ENCODE results near the gene FAM219B. TPM values are rescaled to one million over a fixed set of nuclear protein-coding genes. Genes with fewer than 3 reads are reported as not detected.

Gene FAM219B
- total and polyA plus RNA-seq, 2 experiments from 2014 or later, result 28.8 to 61.4 TPM

DNA sequence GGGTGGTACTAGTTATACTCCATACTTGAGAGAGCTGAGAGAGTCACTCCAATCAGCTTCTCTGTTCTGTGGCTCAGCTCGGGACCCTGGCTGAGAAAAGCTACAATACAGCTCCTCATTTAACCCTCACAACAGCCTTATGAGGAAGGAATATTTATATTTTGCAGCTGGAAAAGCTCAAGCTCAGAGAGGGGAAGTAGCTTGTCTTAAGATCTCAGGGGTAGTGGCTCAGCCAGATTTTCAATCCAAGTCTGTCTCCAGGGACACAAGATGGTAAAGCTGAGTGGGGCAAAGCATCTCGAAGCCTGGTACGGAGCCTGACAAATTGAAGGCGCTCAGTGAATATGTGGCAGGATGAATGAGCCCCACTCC lies 48.3 kb downstream of the FAM219B start:
- Histone ChIP-seq H3K27ac (ENCODE audit: low read depth) (no peak overlapping the region), H3K36me3 (ENCODE audit: insufficient read depth) (no peaks in the 10 kb centered on the region), H3K79me2 (replicated peaks; ENCODE audit: insufficient read depth) (peaks cover 23% of the 10 kb centered on the region; the same call in 1 of the 2 replicates), H3K4me3 (no peak overlapping the region), H2AFZ (no peak overlapping the region), H3K4me2 (no peak overlapping the region), H3K27me3 (ENCODE audit: insufficient read depth) (no peaks in the 10 kb centered on the region), H3F3A (replicated peaks; ENCODE audit: low read depth) (no peaks in the 10 kb centered on the region), H3K9me2 (ENCODE audit: insufficient read depth) (no peaks in the 10 kb centered on the region), H4K20me1 (replicated peaks; ENCODE audit: insufficient read depth) (peaks cover 4% of the 10 kb centered on the region; the same call in 1 of the 2 replicates), H3K4me1 (ENCODE audit: insufficient read depth) (no peaks in the 10 kb centered on the region)
- DNase-seq (ENCODE audit: low spot score) (no peak), ATAC-seq (no peak)
- TF ChIP-seq, protein P1, sequence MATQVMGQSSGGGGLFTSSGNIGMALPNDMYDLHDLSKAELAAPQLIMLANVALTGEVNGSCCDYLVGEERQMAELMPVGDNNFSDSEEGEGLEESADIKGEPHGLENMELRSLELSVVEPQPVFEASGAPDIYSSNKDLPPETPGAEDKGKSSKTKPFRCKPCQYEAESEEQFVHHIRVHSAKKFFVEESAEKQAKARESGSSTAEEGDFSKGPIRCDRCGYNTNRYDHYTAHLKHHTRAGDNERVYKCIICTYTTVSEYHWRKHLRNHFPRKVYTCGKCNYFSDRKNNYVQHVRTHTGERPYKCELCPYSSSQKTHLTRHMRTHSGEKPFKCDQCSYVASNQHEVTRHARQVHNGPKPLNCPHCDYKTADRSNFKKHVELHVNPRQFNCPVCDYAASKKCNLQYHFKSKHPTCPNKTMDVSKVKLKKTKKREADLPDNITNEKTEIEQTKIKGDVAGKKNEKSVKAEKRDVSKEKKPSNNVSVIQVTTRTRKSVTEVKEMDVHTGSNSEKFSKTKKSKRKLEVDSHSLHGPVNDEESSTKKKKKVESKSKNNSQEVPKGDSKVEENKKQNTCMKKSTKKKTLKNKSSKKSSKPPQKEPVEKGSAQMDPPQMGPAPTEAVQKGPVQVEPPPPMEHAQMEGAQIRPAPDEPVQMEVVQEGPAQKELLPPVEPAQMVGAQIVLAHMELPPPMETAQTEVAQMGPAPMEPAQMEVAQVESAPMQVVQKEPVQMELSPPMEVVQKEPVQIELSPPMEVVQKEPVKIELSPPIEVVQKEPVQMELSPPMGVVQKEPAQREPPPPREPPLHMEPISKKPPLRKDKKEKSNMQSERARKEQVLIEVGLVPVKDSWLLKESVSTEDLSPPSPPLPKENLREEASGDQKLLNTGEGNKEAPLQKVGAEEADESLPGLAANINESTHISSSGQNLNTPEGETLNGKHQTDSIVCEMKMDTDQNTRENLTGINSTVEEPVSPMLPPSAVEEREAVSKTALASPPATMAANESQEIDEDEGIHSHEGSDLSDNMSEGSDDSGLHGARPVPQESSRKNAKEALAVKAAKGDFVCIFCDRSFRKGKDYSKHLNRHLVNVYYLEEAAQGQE (IDR thresholded peaks at IDR 0.05; ENCODE audit: unreplicated experiment), result no peak
- TF ChIP-seq, protein P2, sequence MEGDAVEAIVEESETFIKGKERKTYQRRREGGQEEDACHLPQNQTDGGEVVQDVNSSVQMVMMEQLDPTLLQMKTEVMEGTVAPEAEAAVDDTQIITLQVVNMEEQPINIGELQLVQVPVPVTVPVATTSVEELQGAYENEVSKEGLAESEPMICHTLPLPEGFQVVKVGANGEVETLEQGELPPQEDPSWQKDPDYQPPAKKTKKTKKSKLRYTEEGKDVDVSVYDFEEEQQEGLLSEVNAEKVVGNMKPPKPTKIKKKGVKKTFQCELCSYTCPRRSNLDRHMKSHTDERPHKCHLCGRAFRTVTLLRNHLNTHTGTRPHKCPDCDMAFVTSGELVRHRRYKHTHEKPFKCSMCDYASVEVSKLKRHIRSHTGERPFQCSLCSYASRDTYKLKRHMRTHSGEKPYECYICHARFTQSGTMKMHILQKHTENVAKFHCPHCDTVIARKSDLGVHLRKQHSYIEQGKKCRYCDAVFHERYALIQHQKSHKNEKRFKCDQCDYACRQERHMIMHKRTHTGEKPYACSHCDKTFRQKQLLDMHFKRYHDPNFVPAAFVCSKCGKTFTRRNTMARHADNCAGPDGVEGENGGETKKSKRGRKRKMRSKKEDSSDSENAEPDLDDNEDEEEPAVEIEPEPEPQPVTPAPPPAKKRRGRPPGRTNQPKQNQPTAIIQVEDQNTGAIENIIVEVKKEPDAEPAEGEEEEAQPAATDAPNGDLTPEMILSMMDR (conservative IDR thresholded peaks at IDR 0.05; ENCODE audit: low read depth in 2 of 2), result no peak
- TF ChIP-seq STAT1 (IDR thresholded peaks at IDR 0.05; ENCODE audit: unreplicated experiment) (no peak), JUNB (IDR thresholded peaks at IDR 0.05; ENCODE audit: unreplicated experiment) (no peak), EZH2 (IDR thresholded peaks at IDR 0.05; ENCODE audit: low read depth, unreplicated experiment) (no peak), NANOG (IDR thresholded peaks at IDR 0.05; ENCODE audit: borderline replicate concordance) (no peak), EZH2phosphoT487 (IDR thresholded peaks at IDR 0.05; ENCODE audit: unreplicated experiment) (no peak), POLR2AphosphoS5 (IDR thresholded peaks at IDR 0.05; ENCODE audit: low read depth) (no peak), ZNF114 (CRISPR knock-in tag; IDR thresholded peaks at IDR 0.05) (no peak), ZNF331 (CRISPR knock-in tag; IDR thresholded peaks at IDR 0.05; ENCODE audit: low read depth) (no peak), CREB1 (CRISPR knock-in tag; IDR thresholded peaks at IDR 0.05; ENCODE audit: low read depth) (no peak)
- TF ChIP-seq, protein P3, sequence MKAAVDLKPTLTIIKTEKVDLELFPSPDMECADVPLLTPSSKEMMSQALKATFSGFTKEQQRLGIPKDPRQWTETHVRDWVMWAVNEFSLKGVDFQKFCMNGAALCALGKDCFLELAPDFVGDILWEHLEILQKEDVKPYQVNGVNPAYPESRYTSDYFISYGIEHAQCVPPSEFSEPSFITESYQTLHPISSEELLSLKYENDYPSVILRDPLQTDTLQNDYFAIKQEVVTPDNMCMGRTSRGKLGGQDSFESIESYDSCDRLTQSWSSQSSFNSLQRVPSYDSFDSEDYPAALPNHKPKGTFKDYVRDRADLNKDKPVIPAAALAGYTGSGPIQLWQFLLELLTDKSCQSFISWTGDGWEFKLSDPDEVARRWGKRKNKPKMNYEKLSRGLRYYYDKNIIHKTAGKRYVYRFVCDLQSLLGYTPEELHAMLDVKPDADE (IDR thresholded peaks at IDR 0.05), result no peak
- TF ChIP-seq, protein P4, sequence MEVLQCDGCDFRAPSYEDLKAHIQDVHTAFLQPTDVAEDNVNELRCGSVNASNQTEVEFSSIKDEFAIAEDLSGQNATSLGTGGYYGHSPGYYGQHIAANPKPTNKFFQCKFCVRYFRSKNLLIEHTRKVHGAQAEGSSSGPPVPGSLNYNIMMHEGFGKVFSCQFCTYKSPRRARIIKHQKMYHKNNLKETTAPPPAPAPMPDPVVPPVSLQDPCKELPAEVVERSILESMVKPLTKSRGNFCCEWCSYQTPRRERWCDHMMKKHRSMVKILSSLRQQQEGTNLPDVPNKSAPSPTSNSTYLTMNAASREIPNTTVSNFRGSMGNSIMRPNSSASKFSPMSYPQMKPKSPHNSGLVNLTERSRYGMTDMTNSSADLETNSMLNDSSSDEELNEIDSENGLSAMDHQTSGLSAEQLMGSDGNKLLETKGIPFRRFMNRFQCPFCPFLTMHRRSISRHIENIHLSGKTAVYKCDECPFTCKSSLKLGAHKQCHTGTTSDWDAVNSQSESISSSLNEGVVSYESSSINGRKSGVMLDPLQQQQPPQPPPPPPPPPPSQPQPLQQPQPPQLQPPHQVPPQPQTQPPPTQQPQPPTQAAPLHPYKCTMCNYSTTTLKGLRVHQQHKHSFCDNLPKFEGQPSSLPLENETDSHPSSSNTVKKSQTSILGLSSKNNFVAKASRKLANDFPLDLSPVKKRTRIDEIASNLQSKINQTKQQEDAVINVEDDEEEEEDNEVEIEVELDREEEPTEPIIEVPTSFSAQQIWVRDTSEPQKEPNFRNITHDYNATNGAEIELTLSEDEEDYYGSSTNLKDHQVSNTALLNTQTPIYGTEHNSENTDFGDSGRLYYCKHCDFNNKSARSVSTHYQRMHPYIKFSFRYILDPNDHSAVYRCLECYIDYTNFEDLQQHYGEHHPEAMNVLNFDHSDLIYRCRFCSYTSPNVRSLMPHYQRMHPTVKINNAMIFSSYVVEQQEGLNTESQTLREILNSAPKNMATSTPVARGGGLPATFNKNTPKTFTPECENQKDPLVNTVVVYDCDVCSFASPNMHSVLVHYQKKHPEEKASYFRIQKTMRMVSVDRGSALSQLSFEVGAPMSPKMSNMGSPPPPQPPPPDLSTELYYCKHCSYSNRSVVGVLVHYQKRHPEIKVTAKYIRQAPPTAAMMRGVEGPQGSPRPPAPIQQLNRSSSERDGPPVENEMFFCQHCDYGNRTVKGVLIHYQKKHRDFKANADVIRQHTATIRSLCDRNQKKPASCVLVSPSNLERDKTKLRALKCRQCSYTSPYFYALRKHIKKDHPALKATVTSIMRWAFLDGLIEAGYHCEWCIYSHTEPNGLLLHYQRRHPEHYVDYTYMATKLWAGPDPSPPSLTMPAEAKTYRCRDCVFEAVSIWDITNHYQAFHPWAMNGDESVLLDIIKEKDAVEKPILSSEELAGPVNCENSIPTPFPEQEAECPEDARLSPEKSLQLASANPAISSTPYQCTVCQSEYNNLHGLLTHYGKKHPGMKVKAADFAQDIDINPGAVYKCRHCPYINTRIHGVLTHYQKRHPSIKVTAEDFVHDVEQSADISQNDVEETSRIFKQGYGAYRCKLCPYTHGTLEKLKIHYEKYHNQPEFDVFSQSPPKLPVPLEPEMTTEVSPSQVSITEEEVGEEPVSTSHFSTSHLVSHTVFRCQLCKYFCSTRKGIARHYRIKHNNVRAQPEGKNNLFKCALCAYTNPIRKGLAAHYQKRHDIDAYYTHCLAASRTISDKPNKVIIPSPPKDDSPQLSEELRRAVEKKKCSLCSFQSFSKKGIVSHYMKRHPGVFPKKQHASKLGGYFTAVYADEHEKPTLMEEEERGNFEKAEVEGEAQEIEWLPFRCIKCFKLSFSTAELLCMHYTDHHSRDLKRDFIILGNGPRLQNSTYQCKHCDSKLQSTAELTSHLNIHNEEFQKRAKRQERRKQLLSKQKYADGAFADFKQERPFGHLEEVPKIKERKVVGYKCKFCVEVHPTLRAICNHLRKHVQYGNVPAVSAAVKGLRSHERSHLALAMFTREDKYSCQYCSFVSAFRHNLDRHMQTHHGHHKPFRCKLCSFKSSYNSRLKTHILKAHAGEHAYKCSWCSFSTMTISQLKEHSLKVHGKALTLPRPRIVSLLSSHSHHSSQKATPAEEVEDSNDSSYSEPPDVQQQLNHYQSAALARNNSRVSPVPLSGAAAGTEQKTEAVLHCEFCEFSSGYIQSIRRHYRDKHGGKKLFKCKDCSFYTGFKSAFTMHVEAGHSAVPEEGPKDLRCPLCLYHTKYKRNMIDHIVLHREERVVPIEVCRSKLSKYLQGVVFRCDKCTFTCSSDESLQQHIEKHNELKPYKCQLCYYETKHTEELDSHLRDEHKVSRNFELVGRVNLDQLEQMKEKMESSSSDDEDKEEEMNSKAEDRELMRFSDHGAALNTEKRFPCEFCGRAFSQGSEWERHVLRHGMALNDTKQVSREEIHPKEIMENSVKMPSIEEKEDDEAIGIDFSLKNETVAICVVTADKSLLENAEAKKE (CRISPR knock-in tag; IDR thresholded peaks at IDR 0.05), result no peak
- Mint-ChIP-seq H3K4me1 (no peaks in the 10 kb centered on the region; the same call in 2 of the 3 replicates), H3K9me3 (no peaks in the 10 kb centered on the region), H3K36me3 (ENCODE audit: low read depth) (peaks cover 3% of the 10 kb centered on the region; the same call in 1 of the 3 replicates), H3K27ac (no peak overlapping the region), H3K27me3 (ENCODE audit: insufficient read depth, low read depth, poor library complexity) (peaks cover 1% of the 10 kb centered on the region), H3K4me3 (no peak overlapping the region)
